Fibroblast of skin of right quadriceps (primary cell): Measurements from ENCODE around the gene PFKP.
"Not testable (repeated sequence)": the region's sequence is repeated elsewhere in the genome, so short reads cannot be mapped to it uniquely, and the experiment has no call there.

Experiments used
- DNase-seq: peaks from one replicate; pipeline ENCODE4 v3.0.0-alpha.2; 2013

PFKP gene

GRCh38 chr10:3047596-3047995 is 19.8 kb upstream of the PFKP start:
- DNase-seq, result no peak

GRCh38 chr10:3048119-3049019 is 19.0 kb upstream of the PFKP start:
- peak; percentile 46 for DNase-seq

GRCh38 chr10:3051692-3052091 is 15.7 kb upstream of the PFKP start:
- no peak for DNase-seq

- no peak for DNase-seq
These were observed 14.2 kb upstream of the PFKP start for GRCh38 chr10:3053155-3053554.

GRCh38 chr10:3054183-3054850 is 13.0 kb upstream of the PFKP start:
- DNase-seq, result peak; percentile 32

- no peak for DNase-seq
These were observed 12.5 kb upstream of the PFKP start for GRCh38 chr10:3054851-3055199.

- DNase-seq, result no peak
These were observed 10.9 kb upstream of the PFKP start for GRCh38 chr10:3056280-3057037.

- DNase-seq, result no peak
These were observed 9.4 kb upstream of the PFKP start for GRCh38 chr10:3057946-3058345.

- no peak for DNase-seq
These were observed 7.4 kb upstream of the PFKP start for GRCh38 chr10:3059974-3060373.

GRCh38 chr10:3060481-3060889 is 6.9 kb upstream of the PFKP start:
- DNase-seq, result no peak

GRCh38 chr10:3061323-3061898 is 5.9 kb upstream of the PFKP start:
- not testable (repeated sequence) for DNase-seq

GRCh38 chr10:3062502-3063186 is 4.7 kb upstream of the PFKP start:
- no peak for DNase-seq

- no peak for DNase-seq
These were observed 2.9 kb upstream of the PFKP start for GRCh38 chr10:3064423-3064822.

GRCh38 chr10:3065622-3066021 is 1.7 kb upstream of the PFKP start:
- no peak for DNase-seq

- DNase-seq, result no peak
These were observed 831 bp upstream of the PFKP start for GRCh38 chr10:3066317-3067117.

GRCh38 chr10:3067859-3068179 is 471 bp downstream of the PFKP start:
- no peak for DNase-seq

- peak; percentile 65 for DNase-seq
These were observed 1.0 kb downstream of the PFKP start for GRCh38 chr10:3068201-3068967.

- peak; percentile 47 for DNase-seq
These were observed 1.8 kb downstream of the PFKP start for GRCh38 chr10:3068968-3069737.

- no peak for DNase-seq
These were observed 2.5 kb downstream of the PFKP start for GRCh38 chr10:3069876-3070275.
